K562 (cell line): ENCODE results near the gene CRNKL1. TPM values are rescaled to one million over a fixed set of nuclear protein-coding genes. Genes with fewer than 3 reads are reported as not detected.
A peak's percentile ranks its signal among the peaks of the same experiment; 100 is the strongest.

Experiments
- ATAC-seq: fragments of 200-7000 bp; cut with Tn5 transposase; 3 replicates; pipeline ENCODE4 v1.9.1; 2020; ENCODE audit warnings: moderate library complexity
- BruUV-seq: library from RNA; stranded (reverse); fragments of 400-500 nt; replicated peaks from 2 replicates; lab custom pipeline; 2021; lab: Mats Ljungman, UMichigan
- CTCF ChIA-PET: fragments of 300-600 bp; formaldehyde crosslinking; extraction: SDS; loops from one replicate; lab custom pipeline; 2021; ENCODE audit warnings: low intra/inter-chr PET ratio; lab: Yijun Ruan, JAX
- POLR2A ChIA-PET: fragments of 300-600, 350-650 bp; sonication (Branson Sonifier 250); formaldehyde crosslinking; extraction: SDS; loops from one replicate; lab custom pipeline; 2021; ENCODE audit warnings: antibody characterized with exemption, inconsistent platforms; lab: Yijun Ruan, JAX
- DNase-seq, 4 experiments: peaks; one replicate each; pipeline versions ENCODE4 v3.0.0 to v3.0.0-alpha.2; 2011 to 2018; ENCODE audit warnings: low spot score in 3 of 4, mixed read lengths in 3 of 4; ENCODE audit errors: extremely low read depth in 1 of 4
- FAIRE-seq: peaks from 2 replicates; lab custom pipeline; 2011; peaks lifted over from hg19 to GRCh38; lab: Jason Lieb, UNC
- H2AFZ ChIP-seq: 2 replicates; pipeline ENCODE4 v1.6.0; 2011; ENCODE audit warnings: low read depth, low read length, control low read depth, inconsistent platforms
- H3K27ac ChIP-seq: fragments of 200-600 bp; 3 replicates; pipeline ENCODE4 v1.8.0; 2011; ENCODE audit warnings: low read depth, mild to moderate bottlenecking, control low read depth, inconsistent platforms, low read length, moderate library complexity, mixed read lengths; ENCODE audit errors: extremely low read depth
- H3K27me3 ChIP-seq, 2 experiments: fragments of 300-600 bp in 1 of 2; 2 replicates in 1 of 2; 3 replicates in 1 of 2; pipeline versions ENCODE4 v1.6.0 to v1.8.0; 2011; ENCODE audit warnings: inconsistent platforms in 2 of 2, low read length in 2 of 2, mild to moderate bottlenecking in 1 of 2, mixed read lengths in 1 of 2, moderate library complexity in 1 of 2; ENCODE audit not compliant: control insufficient read depth in 2 of 2, insufficient read depth in 2 of 2
- H3K36me3 ChIP-seq: fragments of 300-600 bp; 3 replicates; pipeline ENCODE4 v1.8.0; 2011; ENCODE audit warnings: mild to moderate bottlenecking, low read length, inconsistent platforms; ENCODE audit not compliant: control insufficient read depth, insufficient read depth
- H3K4me1 ChIP-seq, 2 experiments: fragments of 200-600 bp in 1 of 2; replicated peaks in 1 of 2; 2 replicates in 1 of 2; 3 replicates in 1 of 2; pipeline versions ENCODE4 v1.5.1 to v1.8.0; 2011; ENCODE audit warnings: inconsistent platforms in 2 of 2, low read length in 2 of 2, mild to moderate bottlenecking in 1 of 2, mixed read lengths in 1 of 2, moderate library complexity in 1 of 2; ENCODE audit not compliant: control insufficient read depth in 2 of 2, insufficient read depth in 2 of 2
- H3K4me2 ChIP-seq: 2 replicates; pipeline ENCODE4 v1.6.1; 2011; ENCODE audit warnings: low read length, control low read depth, inconsistent platforms, mixed read lengths; ENCODE audit not compliant: insufficient read depth
- H3K4me3 ChIP-seq: fragments of 200-600 bp; sonication (generic), shearing (Covaris generic); 2 replicates; pipeline ENCODE4 v1.5.1; 2016; ENCODE audit warnings: control low read depth, inconsistent platforms
- H3K79me2 ChIP-seq: fragments of 200-600 bp; 3 replicates; pipeline ENCODE4 v1.8.0; 2011; ENCODE audit warnings: low read length, inconsistent platforms; ENCODE audit not compliant: control insufficient read depth, insufficient read depth
- H3K9ac ChIP-seq, 2 experiments: 2 replicates each; pipeline versions ENCODE4 v1.6.0 to v1.6.1; 2011; ENCODE audit warnings: low read depth in 2 of 2, low read length in 2 of 2, control low read depth in 1 of 2, inconsistent platforms in 1 of 2, mild to moderate bottlenecking in 1 of 2, mixed read lengths in 1 of 2; ENCODE audit not compliant: insufficient read depth in 1 of 2
- H3K9me1 ChIP-seq: one replicate; pipeline ENCODE4 v1.6.0; 2011; ENCODE audit warnings: inconsistent platforms, mild to moderate bottlenecking, low read length, moderate library complexity; ENCODE audit not compliant: control insufficient read depth, insufficient read depth
- H3K9me3 ChIP-seq: replicated peaks from 2 replicates; pipeline ENCODE4 v1.5.1; 2011; ENCODE audit warnings: low read depth, low read length, inconsistent platforms; ENCODE audit not compliant: control insufficient read depth, insufficient read depth
- H4K20me1 ChIP-seq: replicated peaks from 2 replicates; pipeline ENCODE4 v1.6.1; 2011; ENCODE audit warnings: low read length, inconsistent platforms, mixed read lengths; ENCODE audit not compliant: control insufficient read depth, insufficient read depth
- FOXP1 ChIP-seq: sonication (generic); formaldehyde crosslinking; IDR thresholded peaks from 2 replicates; pipeline ENCODE4 v1.8.0; 2022; ENCODE audit warnings: mild to moderate bottlenecking, missing genetic modification reagents
- HIVEP1 ChIP-seq: fragments of 250-450 bp; sonication (Bioruptor Pico); IDR thresholded peaks from 2 replicates; pipeline ENCODE4 v1.4.0; 2020; ENCODE audit warnings: mild to moderate bottlenecking
- TCFL5 ChIP-seq: fragments of 250-450 bp; sonication (Bioruptor Pico); conservative IDR thresholded peaks from 2 replicates; pipeline ENCODE4 v1.6.1; 2021; ENCODE audit warnings: mild to moderate bottlenecking, moderate library complexity, matching md5 sums
- ZC3H8 ChIP-seq: fragments of 450-650 bp; IDR thresholded peaks from 2 replicates; pipeline ENCODE4 v1.6.1; 2017
- ZFX ChIP-seq: sonication (generic); formaldehyde crosslinking; IDR thresholded peaks from 2 replicates; pipeline ENCODE4 v1.8.0; 2022; ENCODE audit warnings: mild to moderate bottlenecking, missing genetic modification reagents, moderate library complexity
- ZNF212 ChIP-seq: fragments of 450-650 bp; formaldehyde crosslinking; IDR thresholded peaks from 2 replicates; pipeline ENCODE4 v1.4.0; 2020; ENCODE audit warnings: mild to moderate bottlenecking
- WGBS: fragments of 100-300 bp; shearing (Covaris generic); methylation state at CpG from one replicate; pipeline ENCODE4 v1.1.6; 2016; ENCODE audit warnings: low coverage, mixed read lengths; ENCODE audit not compliant: insufficient coverage; ENCODE audit errors: missing lambda C conversion rate; 5-methylcytosine and 5-hydroxymethylcytosine counted together
- in situ Hi-C: fragments of 300-500 bp; cut with MboI; formaldehyde crosslinking; loops from 4 replicates; pipeline ENCODE4 v1.15.0; 2018; ENCODE audit warnings: inconsistent platforms, mixed read lengths
- intact Hi-C: fragments of 100-400 bp; cut with micrococcal nuclease; formaldehyde crosslinking; loops from 2 replicates; pipeline ENCODE4 v1.14.2; 2022
- polyA plus RNA-seq, 8 experiments: library from polyadenylated mRNA; depleted of rRNA in 4 of 8; stranded (reverse) in 5 of 8; unstranded in 3 of 8; fragments of >200 nt; fragmentation: Nextera tagmentation in 2 of 8; fragmentation: Illumina TruSeq in 1 of 8; extraction: Ambion mirVana in 2 of 8; extraction: Trizol in 1 of 8; gene quantifications; 2 replicates each; pipeline versions ENCODE4 v1.2.1 to v1.2.3, GENCODE V29; 2011 to 2014; ENCODE audit warnings: inconsistent platforms in 1 of 8, missing spikeins in 1 of 8
- total RNA-seq, 7 experiments: library from RNA; depleted of rRNA in 6 of 7; stranded (reverse); fragments of >200 nt in 6 of 7; fragmentation: Illumina TruSeq in 2 of 7; extraction: Trizol in 2 of 7; gene quantifications; 2 replicates each; pipeline versions ENCODE4 v1.2.1 to v1.2.3, GENCODE V29; 2011 to 2021; ENCODE audit warnings: low replicate concordance in 1 of 7

Gene CRNKL1
- total and polyA plus RNA-seq, 9 of the 15 experiments (the other 6 are each of a cell fraction or from before 2014, with no cell fraction given), result 8.1 to 17.0 (median 11.7) TPM

DNA sequence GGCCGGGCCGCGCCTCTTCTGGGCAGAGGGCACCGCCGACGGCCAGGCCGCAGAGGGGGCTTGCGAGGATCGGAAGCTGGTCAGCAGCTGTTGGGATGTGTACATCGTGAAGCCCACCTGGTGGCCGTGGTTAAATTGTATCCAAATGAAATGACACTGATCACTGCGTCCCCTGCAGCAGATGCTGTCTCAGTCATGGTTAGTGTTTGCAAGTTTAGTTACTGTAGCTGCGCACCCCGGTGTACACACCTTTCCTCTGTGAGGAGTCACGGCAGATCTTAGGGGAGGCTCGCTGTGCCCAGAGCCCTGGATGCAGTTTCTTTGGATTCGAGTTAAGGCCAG, 34.5 kb downstream of the CRNKL1 start:
- Histone ChIP-seq H3K79me2 (peaks cover 57% of the 10 kb centered on the region), H3K9me3 (no peaks in the 10 kb centered on the region), H3K27ac (peak overlapping the region; percentile 73; the same call in 2 of the 3 replicates), H3K27me3 (no peaks in the 10 kb centered on the region), H3K4me2 (peak overlapping the region; percentile 96), H2AFZ (peak overlapping the region; percentile 90), H3K9ac (peak overlapping the region; percentile 71 to 91), H3K9me1 (no peaks in the 10 kb centered on the region), H3K36me3 (peaks cover 19% of the 10 kb centered on the region; the same call in 2 of the 3 replicates), H4K20me1 (0 out of 2 replicates have a peak, but pooled peaks cover 2% of the 10 kb centered on the region), H3K4me3 (peak overlapping the region; percentile 92), H3K4me1 (peaks cover 7 to 13% of the 10 kb centered on the region in 2 experiments; a peak in 4 of 5 replicates)
- POLR2A ChIA-PET, result interaction anchor here (0.7 kb wide), 1 partner anchor 35 kb away, joined by 4 read pairs; the partner anchor contains the start of gene CFAP61
- DNase-seq (peak in 2 of 4 experiments; percentile 8 to 21), FAIRE-seq (no peak), ATAC-seq (peak; percentile 54)
- no TSS peak for BruUV-seq
- intact Hi-C loops (loop anchor here (10.0 kb wide), 1 partner anchor 557 kb away; no protein-coding TSS in a partner anchor), in situ Hi-C loops (no loop called here)
- WGBS, result 2% methylated on average over 14 of the region's 17 CpGs
- CTCF ChIA-PET, result no interaction called here
- TF ChIP-seq HIVEP1 (no peak), ZFX (CRISPR knock-in tag) (peak; percentile 5; the same call in 1 of the 2 replicates), ZC3H8 (no peak), ZNF212 (CRISPR knock-in tag) (no peak), FOXP1 (no peak), TCFL5 (CRISPR knock-in tag) (no peak)
